ENCODE data around the gene PTTG1IP2.

PTTG1IP2 gene

DNA sequence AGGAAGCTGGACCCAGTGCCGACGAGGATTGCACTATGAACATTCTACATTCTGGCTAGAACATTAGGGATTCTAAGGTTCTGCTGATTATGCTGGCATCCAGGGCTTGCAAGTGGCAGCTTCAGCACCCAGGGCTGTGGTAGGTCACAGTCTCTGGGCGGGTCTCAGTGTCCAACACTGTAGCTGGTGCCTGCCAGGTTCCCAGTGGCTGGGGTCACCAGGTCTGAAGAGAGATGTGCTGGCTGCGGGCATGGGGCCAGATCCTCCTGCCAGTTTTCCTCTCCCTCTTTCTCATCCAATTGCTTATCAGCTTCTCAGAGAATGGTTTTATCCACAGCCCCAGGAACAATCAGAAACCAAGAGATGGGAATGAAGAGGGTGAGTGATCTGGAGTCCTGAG is at the start of gene PTTG1IP2:
PTTG1IP2 (plus strand) TSS at position 86 of the 400 bp plus-strand sequence; CDS start at position 234, 148 bp downstream.
- DNase-seq, result no peak

DNA sequence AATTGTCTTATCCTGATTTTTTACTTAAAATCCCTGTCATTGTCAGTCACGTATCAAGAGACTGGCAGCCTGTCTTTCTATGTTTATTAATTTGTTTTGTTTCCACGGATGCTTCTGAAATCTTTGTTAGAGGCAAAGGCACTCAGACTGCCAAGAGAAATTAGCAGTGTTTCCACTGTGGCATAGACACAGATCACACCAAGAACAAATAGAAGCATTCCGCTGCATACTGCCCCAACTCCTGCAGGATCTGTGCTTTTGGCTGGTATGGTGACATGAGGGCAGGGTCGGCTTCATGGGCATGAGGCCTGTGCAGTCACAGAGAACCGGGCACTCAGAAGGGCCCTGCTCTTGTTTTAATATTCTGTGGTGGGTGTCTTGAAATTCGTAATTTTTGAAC is 47.8 kb upstream of the PTTG1IP2 start:
- no peak for DNase-seq

DNA sequence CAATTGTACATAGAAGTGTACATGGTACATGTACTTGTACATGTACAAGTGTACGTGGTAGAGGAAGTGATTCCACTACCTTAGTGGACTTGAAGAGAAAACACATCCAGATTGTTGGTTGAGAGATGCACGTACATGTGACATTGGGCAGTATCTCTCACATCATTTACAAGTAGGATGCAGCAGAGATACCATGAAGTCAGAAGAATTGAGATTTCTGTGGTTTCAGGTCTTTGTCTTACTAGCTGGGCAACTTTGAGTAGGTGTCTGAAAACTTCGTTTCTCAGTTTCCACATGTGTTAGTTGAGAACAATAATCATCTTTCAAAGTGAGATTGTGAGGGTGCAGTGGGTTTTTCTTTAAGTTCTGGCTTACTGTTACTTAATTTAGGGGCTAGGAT is 44.7 kb upstream of the PTTG1IP2 start:
- no peak for DNase-seq

DNA sequence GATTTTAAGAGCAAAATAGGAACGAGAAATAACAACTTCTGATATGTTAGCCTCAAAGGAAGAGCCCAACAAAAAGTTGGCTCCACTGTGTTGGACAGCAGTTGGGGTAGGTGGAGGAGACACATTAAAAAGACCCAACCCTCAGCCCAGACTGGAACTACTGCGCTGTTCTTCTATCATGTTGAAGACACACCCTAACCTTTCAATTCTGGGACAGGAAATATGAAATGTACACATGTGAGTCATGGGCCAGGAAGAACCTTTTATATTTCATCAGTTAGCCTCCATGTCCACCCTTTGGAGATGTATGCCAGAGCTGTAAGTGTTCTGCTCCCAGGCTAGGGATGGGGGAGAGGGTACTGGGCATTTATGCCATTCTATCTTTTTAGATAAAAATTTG is 44.1 kb upstream of the PTTG1IP2 start:
- DNase-seq, result no peak

DNA sequence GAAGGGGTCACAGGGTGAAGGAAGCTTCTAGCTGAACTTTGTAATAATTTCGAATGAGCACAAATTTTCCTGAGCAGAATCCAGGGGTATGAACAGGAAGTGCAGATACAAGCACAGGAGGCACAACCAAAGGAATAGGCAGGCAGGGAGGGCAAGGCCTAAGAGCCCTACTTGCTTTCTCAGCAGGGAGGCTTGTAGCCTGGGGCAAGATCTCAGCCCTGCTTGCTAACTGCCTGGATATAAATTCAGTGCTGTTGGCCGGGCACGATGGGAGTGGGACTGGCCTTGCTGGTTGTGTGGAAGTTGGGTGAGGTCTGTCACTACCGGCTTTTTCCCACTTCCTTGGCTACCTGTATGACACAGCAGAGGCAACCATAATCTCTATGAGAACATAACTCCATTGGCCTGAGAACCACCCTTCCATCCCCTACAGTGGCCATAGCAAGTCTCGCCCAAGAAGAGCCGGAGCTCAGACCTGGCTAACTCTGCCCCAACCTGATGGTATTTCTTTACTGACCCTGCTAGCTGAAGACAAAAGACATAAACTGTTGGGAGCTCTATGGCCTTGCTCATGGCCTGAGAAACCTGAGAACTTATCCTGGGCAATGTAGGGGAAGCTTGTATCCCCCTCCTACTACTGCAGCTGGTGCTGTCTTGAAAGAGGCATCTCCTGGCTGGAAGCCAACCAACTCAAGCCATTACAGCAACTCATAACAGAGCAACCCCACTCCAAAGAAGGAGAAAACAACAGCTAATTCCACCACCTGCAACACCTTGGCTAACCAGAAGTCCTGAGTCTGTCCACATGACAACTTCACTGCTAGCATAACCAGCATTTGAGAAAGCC is 38.6 kb upstream of the PTTG1IP2 start:
- DNase-seq, result no peak

DNA sequence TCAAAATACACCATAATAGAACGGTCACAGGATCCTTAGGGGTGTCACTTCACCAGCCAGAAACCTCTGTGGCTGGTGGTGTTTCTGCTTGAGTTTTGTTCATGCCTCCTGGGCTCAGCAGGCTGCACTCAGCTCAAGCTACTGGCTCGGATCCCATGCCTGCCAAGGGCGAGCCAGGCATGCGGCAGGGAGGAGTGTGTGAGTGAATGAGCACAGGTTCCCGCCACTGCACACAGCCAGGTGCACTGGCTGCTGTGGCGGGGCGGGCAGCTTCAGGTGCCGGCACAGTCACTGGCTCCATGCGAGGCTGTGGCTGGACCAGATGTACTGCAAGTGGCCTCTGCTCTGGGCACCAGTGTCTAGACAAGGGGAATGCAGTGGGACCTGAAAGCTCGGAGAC is 36.7 kb upstream of the PTTG1IP2 start:
- no peak for DNase-seq

DNA sequence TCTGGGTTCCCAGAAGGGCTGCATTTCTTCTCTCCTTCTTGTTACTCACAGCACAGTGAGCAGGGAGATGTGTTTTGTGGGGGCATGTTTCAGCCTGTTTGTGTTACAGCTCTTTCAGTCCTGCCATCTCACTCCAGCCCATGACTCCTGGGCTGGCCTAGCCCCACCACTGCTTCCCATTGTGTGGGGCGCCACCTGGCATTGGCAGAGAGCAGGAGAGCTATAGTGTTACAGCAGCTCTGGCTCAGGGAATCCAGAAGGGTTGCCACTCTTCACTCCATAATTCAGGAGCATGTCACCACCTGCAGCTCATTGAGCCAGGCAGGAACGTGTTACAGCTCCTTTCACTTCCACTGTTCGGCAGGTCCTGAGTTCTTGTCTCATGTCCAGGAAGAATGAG is 36.2 kb upstream of the PTTG1IP2 start:
- no peak for DNase-seq

DNA sequence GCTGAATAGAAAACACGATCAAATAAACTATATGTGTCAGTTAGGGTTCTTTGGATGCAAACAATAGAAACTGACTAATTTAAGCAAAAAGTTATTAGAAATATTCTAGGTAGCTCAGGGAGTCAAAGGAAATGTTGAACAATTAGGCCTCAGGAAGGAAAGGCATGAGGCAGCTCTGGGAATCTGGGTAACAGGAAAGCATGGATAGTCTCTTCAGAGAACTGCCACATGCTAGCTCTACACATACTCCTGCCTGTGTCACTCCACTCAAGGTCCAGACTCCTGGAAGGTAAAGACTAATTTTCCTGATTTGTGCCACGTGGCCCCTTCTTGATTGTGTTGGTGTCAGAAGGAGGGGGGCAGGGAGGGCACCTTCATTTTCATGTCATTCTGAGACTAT is 23.8 kb upstream of the PTTG1IP2 start:
- DNase-seq, result no peak

DNA sequence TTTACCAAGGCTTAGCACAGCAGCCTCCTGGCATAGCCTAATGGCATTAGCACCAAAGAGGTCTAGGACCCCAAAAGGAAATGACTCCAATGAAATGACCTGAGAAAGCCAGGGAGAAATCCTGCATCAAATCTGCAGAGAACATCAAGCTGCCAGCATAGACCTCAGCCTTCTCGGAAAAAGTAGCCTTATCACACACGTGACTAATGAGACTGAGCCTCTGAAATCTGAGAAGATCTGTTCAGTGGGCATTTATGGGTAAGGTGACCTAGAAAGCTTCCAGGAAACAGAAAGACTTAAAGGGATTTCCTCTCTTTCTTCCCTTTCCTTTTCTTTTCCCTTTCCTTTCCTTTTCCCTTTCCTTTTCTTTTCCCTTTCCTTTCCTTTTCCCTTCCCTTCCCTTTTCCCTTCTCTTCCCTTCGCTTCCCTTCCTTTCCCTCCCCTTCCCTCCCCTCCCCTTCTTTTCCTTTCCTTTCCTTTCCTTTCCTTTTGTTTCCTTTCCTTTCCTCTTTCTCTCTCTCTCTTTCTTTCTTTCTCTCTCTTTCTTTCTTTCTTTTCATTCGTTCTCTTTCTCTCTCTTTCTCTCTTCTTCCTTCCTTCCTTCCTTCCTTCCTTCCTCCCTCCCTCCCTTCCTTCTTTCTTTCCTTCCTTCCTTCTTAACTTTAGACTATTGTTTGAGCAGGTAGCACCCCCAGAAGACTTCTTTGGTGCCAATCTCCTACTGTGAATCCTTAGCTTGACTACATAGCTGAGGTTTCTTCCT is 23.1 kb upstream of the PTTG1IP2 start:
- DNase-seq, result no peak

DNA sequence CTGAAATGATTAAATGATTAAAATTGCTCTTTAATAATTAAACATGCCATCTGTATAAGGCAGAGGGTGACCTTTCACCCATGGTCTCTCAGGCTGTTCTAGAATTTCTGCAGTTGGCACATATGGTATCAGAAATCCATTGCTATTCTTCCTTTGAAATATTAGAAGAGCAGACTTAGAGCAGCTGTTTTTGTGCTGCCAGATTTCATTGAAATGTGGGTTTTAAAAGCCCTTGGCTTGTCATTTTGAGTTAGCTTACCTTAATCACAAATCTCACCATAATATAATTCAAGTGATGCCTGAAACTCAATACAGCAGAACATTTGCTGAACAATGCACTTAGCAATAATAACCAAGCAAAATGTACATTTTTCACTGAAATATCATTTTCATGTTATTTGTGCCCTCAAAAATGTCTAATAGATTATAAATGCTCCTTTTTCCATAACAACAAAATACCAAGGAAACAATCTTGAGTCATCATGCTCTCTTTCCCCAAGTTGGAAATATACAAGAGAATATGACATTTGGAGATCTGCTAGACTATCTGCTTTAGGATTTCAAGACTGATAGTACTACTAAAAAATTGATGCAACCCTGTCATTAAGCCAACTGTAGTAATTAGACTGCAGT is 16.1 kb upstream of the PTTG1IP2 start:
- no peak for DNase-seq

DNA sequence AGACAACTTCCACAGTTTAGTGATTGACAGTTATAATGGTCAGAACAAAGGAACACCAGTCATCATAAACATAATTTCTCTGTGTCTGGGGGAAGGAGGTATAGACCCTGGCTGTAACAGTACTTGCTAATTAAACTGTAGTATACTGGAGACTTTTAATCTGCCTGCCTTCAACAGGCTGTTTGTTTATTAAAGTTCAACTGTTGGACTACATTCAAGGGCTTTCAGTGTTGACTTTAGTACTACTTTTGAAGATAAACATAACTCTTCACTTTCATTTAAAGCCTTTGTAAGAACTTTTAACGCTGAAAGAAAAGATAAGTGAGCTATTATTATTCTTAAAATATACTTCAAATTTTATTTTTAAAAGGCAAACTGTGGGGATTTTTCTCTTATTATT is 15.5 kb upstream of the PTTG1IP2 start:
- DNase-seq, result no peak

DNA sequence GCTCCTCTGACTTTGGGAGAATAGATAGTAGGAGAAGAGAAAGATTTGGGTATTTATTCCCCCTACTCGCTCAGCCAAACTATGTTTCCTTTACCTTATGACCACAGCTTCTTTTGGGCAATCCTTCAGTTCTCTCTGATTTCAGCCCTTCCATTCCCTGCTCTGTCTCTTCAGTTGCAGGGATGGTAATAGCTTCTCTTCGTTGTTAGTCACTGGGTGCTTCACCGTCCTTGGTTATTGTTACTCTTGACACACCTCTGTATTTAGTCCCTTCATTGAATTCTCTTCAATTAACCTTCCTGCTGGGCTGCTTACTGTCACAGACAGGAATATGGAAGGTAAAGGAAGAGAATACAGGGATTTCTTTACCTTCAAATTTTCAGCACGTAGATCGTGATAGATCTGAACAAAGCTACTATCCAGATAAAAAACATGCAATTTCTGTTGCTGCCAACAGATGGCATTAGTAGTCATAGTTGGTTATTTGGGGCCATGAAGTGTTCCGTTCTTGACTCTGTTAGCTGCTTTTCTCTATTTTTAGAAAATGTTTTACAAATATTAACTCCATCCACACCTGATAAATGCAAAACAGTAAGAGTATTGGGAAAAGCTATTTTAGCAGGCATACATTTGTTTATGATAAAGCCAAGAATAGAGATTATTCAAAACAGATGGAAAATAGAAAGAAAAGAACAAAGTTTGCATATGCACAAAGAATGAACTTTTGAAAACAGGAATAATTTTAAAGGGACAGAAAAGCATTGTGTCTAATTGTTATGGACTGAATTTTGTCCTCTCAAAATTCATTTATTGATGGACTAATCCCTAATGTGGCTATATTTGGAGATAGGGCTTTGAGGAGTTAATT is 14.0 kb upstream of the PTTG1IP2 start:
- peak; percentile 71 for DNase-seq

DNA sequence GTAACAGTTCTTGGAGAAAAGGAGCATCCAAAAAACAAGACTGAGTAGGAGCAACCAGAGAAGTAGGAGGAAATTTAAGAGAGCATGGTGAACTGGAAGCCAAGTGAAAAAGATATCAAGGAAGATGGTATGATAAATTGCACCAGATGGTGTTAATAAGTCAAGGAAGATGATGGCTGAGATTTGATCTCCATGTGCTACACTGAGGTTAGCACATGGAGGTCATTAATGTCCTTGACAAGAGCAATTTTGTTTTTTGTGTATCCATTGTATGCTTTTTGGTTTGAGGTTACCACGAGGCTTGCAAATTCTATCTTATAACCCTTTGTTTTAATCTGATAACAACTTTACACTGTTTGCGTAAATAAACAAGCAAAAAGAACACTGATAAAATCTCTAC is 11.3 kb upstream of the PTTG1IP2 start:
- DNase-seq, result no peak

DNA sequence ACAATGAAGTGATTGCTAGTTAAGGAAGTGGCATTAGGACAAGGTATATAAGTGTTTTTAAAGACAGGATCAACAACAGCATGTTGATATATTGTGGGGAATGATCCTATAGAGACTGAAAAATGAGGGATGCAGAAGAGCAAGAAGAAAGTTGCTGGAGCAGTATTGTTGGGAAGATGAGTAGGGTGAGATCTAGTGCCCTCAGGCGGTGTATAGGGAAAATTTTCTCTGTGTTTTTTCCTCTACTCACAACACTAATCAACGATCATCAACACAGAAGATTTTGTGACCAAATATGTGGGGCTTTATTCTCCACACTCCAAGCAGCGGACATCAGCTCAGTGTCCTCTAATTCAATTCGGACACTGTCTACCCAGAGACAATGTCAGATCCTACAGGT is 9.6 kb upstream of the PTTG1IP2 start:
- no peak for DNase-seq

DNA sequence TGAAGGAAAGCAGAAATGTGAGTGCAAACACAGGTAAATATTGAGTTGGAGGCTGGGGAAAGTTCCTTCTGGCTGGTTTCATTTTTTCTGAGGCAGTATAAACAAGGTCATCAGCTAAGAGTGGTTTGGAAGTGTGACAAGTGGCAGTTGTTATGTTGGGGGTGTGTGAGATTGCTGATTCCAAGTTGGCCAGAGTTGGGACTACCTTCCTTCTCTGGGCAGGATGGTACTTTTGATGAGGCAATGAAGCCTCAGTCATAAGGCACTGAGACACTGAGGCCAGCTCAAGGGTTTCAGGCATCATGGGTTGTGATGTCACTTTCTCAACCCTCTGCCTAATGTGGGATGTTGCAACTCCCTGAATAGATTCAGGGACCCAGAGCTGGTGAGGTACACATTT is 8.2 kb upstream of the PTTG1IP2 start:
- DNase-seq, result no peak

DNA sequence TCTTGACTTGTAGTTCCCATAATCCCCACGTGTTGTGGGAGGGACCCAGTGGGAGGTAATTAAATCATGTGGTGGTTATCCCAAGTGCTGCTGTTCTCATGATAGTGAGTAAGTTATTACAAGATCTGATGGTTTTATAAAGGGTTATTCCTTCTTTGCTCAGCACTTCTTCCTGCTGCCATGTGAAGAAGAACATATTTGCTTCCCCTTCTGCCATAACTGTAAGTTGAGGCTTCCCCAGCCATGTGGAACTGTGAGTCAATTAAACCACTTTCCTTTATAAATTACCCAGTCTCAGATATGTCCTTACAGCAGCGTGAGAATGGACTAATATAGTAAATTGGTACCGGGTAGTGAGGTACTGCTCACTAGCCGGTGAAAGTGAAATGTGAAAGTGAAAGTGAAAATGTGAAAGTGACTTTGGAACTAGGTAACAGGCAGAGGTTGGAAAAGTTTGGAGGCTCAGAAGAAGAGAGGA is 6.2 kb upstream of the PTTG1IP2 start:
- DNase-seq, result peak; percentile 13

DNA sequence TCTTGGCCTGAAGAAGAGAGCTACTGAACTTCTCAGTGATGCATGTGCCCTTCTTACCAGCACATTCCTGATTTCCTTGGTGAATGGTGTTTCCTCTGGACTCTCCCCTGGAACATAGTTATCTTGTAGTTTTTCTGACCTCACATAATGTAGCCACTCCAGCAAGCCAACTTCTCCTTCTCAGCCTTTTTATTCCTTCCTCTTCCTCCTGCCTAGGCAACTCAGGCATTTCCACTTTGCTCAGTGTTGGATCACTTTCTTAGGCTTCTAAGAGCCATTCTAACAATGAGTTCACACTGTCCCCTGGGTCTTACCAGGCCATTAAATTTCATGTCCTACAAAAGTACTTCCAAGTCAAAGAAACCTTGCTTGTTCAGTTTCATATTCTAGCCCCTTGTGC is 3.6 kb upstream of the PTTG1IP2 start:
- DNase-seq, result no peak

DNA sequence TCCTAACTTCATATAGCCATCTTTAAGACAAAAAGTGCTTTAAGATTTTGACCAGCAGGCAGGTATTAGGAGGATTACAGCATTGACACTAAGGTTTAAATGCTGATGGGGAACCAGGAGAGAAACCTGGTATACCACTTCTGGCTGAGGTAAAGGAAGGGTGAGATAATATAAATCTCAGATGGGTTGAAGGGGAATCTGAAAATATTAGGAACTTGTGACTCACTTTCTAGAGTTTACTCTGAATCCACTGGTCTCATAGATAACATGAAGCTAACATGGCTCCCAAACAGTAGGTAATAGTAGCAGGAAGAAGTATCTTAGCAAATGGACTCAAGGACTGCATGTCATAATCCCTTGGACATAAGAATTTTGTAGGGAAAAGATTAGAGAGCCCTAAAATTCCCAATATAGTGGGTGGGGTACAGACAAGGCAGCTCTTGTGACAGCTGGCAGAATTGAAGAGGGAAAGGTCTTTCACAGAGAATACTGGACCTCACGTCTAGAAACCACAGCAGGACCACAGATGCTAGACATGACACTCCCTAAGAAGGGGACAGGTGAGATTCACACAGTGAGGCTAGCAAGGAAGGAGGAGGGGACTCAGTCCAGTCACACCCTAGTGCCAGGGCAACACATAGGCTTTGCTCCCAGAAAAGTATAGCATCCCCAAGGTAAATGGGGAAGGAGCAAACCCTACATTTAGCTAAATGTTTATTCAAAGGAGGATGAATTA is 3.5 kb downstream of the PTTG1IP2 start:
- no peak for DNase-seq

DNA sequence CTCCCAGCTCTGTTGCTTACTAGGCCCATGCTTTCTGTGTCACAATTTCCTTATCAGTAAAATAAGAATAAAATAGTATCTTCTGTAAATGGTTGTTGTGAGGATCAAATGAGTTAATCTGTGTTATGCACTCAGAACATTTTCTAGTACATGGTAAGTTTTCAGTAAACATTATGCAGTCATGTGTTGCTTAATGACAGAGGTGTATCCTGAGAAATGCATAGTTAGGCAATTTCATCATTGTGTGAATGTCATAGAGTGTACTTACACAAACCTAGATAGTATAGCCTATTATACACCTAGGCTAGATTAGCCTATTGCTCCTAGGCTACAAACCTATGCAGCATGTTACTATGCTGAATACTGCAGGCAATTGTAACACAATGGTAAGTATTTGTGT is 4.4 kb downstream of the PTTG1IP2 start:
- no peak for DNase-seq

DNA sequence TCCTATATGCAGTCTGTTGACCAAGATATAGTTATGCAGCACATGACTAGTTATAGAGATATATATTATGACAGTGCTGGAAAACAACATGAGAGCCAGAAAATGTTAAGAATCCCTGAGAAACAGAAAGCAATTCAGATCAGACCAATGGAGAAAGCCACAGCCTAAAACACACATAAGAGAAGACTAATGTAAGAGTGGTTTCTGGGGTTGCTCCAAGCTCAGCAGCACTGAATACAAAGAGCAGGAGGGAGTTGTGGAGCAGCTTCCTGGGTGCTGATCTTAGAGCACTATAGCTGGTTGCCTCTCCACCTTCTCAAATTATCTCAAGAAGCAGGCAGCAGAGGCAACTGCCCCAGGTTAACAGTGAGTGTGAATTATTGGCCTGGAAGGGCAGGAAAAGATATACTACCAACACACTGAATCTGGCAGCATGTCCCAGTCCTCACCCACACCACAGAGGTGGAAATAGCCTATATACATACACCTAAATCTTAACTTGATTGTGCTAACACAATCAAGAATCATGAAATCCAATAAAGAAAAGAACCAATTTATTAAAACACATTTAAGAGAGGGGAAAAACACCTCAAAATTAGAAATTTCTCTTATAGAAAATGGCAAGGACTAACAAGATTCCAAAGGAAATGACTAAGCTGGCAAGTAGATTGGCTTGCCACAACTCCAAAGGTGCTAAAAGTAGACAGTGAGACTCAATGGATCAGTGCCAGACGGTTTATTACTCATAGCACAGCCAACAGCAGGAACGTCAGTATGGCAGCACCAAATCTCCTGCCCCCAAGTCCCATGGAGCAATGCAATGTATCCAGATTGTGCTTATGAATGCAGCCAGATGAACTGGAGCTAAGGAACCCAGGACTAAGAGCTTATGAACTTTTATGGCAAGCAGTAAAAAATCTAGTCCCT is 5.1 kb downstream of the PTTG1IP2 start:
- DNase-seq, result no peak

DNA sequence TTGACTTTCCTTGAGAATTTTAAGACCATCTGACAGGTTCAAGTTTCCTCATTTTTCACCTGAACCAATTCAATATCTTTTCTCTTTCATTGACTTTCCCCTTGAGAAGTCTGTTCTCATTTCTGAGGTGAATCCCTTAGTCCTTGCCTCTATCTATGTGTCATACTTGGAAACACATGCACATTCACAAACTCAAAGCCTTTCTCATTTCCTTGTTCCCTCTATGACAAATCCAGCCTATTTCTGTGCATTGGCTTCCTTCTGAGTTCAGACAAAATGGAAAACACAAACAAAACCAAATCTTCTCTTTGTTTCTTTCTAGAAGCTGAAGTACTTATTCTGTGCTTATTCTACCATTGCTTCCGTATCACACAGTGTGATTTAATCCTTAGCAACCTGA is 13.8 kb downstream of the PTTG1IP2 start:
- no peak for DNase-seq

All from hematopoietic multipotent progenitor cell treated with erythropoietin and hydrocortisone succinate and interleukin-3 and kit ligand, for 4 days (in vitro differentiated cells).